Measurements from ENCODE around the gene FAM124A. TPM values are rescaled to one million over a fixed set of nuclear protein-coding genes. Genes with fewer than 3 reads are reported as not detected.

Gene FAM124A
- total and polyA plus RNA-seq, 10 of the 15 experiments (the other 5 are each of a cell fraction or from before 2014, with no cell fraction given), result not detected

- H3K4me2 ChIP-seq (ENCODE audit: control insufficient read depth, insufficient read depth), result no peak overlapping the region
- intact Hi-C loops (cut with micrococcal nuclease; ENCODE audit: unreplicated experiment), result no loop called here
- ChIA-PET RAD21 (ENCODE audit: unreplicated experiment) (interaction anchor here (1.9 kb wide), 1 partner anchor 155 kb away, joined by 4 read pairs; no protein-coding TSS in a partner anchor), SMC1A (ENCODE audit: uncharacterized antibody, unreplicated experiment) (no interaction called here), POLR2A (no interaction called here), CTCF (no interaction called here)
- no peak overlapping the region for H3K9ac ChIP-seq (ENCODE audit: control insufficient read depth, insufficient read depth, low read length)
- no peaks in the 10 kb centered on the region for H3K79me2 ChIP-seq (ENCODE audit: control insufficient read depth, insufficient read depth, low read length)
- WGBS (ENCODE audit: insufficient coverage, insufficient replicate concordance, low lambda C conversion rate, missing lambda C conversion rate), result 44% methylated on average over 13 of the region's 13 CpGs
- peaks cover 3 to 4% of the 10 kb centered on the region in 2 experiments; a peak in 2 of 4 replicates for H3K27me3 ChIP-seq (replicated peaks in 1 of 2; ENCODE audit: control insufficient read depth in 2 of 2, insufficient read depth in 2 of 2, low read length in 1 of 2)
- in situ Hi-C loops (cut with MboI), result no loop called here
- H3K4me1 ChIP-seq (ENCODE audit: control insufficient read depth, insufficient read depth, low read length), result no peaks in the 10 kb centered on the region
- H4K20me1 ChIP-seq (ENCODE audit: control insufficient read depth, insufficient read depth), result no peaks in the 10 kb centered on the region
- no TSS peak for BruUV-seq (replicated peaks)
- H2AFZ ChIP-seq (ENCODE audit: control insufficient read depth, low read depth, low read length), result no peak overlapping the region
- no peak for DNase-seq (ENCODE audit: low read depth, low spot score)
- no peak for ATAC-seq
- H3K9me3 ChIP-seq (replicated peaks; ENCODE audit: control insufficient read depth, insufficient read depth, low read length), result no peaks in the 10 kb centered on the region
- no peaks in the 10 kb centered on the region for H3K36me3 ChIP-seq (ENCODE audit: control insufficient read depth in 2 of 2, insufficient read depth in 2 of 2, low read length in 1 of 2)
- no peak overlapping the region for H3K27ac ChIP-seq (ENCODE audit: control insufficient read depth, insufficient read depth)
- FAIRE-seq, result no peak
- H3K4me3 ChIP-seq, result no peak overlapping the region
- TF ChIP-seq KDM1A (IDR thresholded peaks at IDR 0.05; ENCODE audit: borderline replicate concordance), result no peak
- TF ChIP-seq GATAD2B (conservative IDR thresholded peaks at IDR 0.05; ENCODE audit: low read depth), result no peak
- TF ChIP-seq SUPT20H (IDR thresholded peaks at IDR 0.05; ENCODE audit: borderline replicate concordance, control insufficient read depth, low read depth, low read length), result no peak
- TF ChIP-seq, protein P1, sequence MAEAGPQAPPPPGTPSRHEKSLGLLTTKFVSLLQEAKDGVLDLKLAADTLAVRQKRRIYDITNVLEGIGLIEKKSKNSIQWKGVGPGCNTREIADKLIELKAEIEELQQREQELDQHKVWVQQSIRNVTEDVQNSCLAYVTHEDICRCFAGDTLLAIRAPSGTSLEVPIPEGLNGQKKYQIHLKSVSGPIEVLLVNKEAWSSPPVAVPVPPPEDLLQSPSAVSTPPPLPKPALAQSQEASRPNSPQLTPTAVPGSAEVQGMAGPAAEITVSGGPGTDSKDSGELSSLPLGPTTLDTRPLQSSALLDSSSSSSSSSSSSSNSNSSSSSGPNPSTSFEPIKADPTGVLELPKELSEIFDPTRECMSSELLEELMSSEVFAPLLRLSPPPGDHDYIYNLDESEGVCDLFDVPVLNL (IDR thresholded peaks at IDR 0.05; ENCODE audit: low read depth, low read length), result no peak
- no peak for TF ChIP-seq KAT2A (conservative IDR thresholded peaks at IDR 0.05; ENCODE audit: control insufficient read depth, low read depth, low read length)
- no peak for TF ChIP-seq TBL1XR1 (IDR thresholded peaks at IDR 0.05; ENCODE audit: low read depth, low read length)
- no peak for TF ChIP-seq FOXM1 (IDR thresholded peaks at IDR 0.05; ENCODE audit: low read depth, low read length)
- TF ChIP-seq RELB (IDR thresholded peaks at IDR 0.05; ENCODE audit: low read depth), result no peak
- no peak for TF ChIP-seq NR2C1 (IDR thresholded peaks at IDR 0.05)
- no peak for TF ChIP-seq PKNOX1 (IDR thresholded peaks at IDR 0.05)
- TF ChIP-seq NRF1 (conservative IDR thresholded peaks at IDR 0.05; ENCODE audit: low read depth, low read length), result no peak
- no peak for TF ChIP-seq FOXK2 (IDR thresholded peaks at IDR 0.05)
- TF ChIP-seq ZNF384 (IDR thresholded peaks at IDR 0.05; ENCODE audit: borderline replicate concordance, low read depth, low read length), result no peak
- no peak for TF ChIP-seq SUZ12 (IDR thresholded peaks at IDR 0.05; ENCODE audit: unreplicated experiment)
- TF ChIP-seq BMI1 (IDR thresholded peaks at IDR 0.05; ENCODE audit: borderline replicate concordance), result no peak
- TF ChIP-seq ZZZ3 (IDR thresholded peaks at IDR 0.05; ENCODE audit: control insufficient read depth, insufficient read length, low read depth), result no peak
- TF ChIP-seq NR2F1 (conservative IDR thresholded peaks at IDR 0.05), result no peak
- TF ChIP-seq, protein P2, sequence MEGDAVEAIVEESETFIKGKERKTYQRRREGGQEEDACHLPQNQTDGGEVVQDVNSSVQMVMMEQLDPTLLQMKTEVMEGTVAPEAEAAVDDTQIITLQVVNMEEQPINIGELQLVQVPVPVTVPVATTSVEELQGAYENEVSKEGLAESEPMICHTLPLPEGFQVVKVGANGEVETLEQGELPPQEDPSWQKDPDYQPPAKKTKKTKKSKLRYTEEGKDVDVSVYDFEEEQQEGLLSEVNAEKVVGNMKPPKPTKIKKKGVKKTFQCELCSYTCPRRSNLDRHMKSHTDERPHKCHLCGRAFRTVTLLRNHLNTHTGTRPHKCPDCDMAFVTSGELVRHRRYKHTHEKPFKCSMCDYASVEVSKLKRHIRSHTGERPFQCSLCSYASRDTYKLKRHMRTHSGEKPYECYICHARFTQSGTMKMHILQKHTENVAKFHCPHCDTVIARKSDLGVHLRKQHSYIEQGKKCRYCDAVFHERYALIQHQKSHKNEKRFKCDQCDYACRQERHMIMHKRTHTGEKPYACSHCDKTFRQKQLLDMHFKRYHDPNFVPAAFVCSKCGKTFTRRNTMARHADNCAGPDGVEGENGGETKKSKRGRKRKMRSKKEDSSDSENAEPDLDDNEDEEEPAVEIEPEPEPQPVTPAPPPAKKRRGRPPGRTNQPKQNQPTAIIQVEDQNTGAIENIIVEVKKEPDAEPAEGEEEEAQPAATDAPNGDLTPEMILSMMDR (IDR thresholded peaks at IDR 0.05 in 2 of 3, conservative IDR thresholded peaks at IDR 0.05 in 1 of 3; ENCODE audit: control insufficient read depth in 2 of 3, extremely low read depth in 1 of 3, insufficient read depth in 1 of 3, low read depth in 3 of 3, low read length in 3 of 3), result no peak
These were observed 58.3 kb downstream of the FAM124A start for GRCh38 chr13:51280379-51280940.

All from GM12878 (cell line).